Panc1 (cell line): ENCODE results near the gene ESRRB.

Experiments used
- CTCF ChIP-seq: fragments of 450-650 bp; IDR thresholded peaks from 2 replicates; pipeline ENCODE4 v1.5.1; 2017; ENCODE audit warnings: mild to moderate bottlenecking
- POLR2AphosphoS5 ChIP-seq: IDR thresholded peaks from 2 replicates; pipeline ENCODE4 v1.6.1; 2012; ENCODE audit warnings: mild to moderate bottlenecking, low read depth, low read length, moderate library complexity
- REST ChIP-seq, 2 experiments: IDR thresholded peaks; 2 replicates each; pipeline ENCODE4 v1.6.1; 2011 to 2012; ENCODE audit warnings: low read depth in 2 of 2, control low read depth in 1 of 2, low read length in 1 of 2, mild to moderate bottlenecking in 1 of 2, moderate library complexity in 1 of 2; ENCODE audit not compliant: insufficient read depth in 1 of 2
- TCF7L2 ChIP-seq: IDR thresholded peaks from 2 replicates; pipeline ENCODE4 v1.6.1; 2011; ENCODE audit warnings: mild to moderate bottlenecking, low read depth, low read length, inconsistent platforms

GRCh38 chr14:76407449-76408150 is 31.7 kb downstream of the ESRRB start:
- TF ChIP-seq CTCF (no peak), TCF7L2 (no peak), REST (IDR thresholded peaks at IDR 0.05; ENCODE audit: insufficient read depth in 1 of 2, low read depth in 2 of 2, low read length in 1 of 2) (no peak), POLR2AphosphoS5 (no peak)
